HG02763 (cell line): ENCODE measurements around the gene GDF7.
"Not testable (repeated sequence)": the region's sequence is repeated elsewhere in the genome, so short reads cannot be mapped to it uniquely, and the experiment has no call there.

Experiments
- ATAC-seq: cut with Tn5 transposase; IDR thresholded peaks from one replicate; pipeline ENCODE4 v1.9.1; 2021; ENCODE audit warnings: mild to moderate bottlenecking, moderate library complexity; ENCODE audit not compliant: unreplicated experiment

GDF7 gene

GRCh38 chr2:20693317-20693716 is 26.4 kb downstream of the GDF7 start:
- ATAC-seq, result no peak

GRCh38 chr2:20696366-20696765 is 29.4 kb downstream of the GDF7 start:
- no peak for ATAC-seq

- no peak for ATAC-seq
Measured at GRCh38 chr2:20697322-20697934, 30.5 kb downstream of the GDF7 start.

GRCh38 chr2:20698916-20699613 is 32.1 kb downstream of the GDF7 start:
- no peak for ATAC-seq

GRCh38 chr2:20702563-20702962 is 35.6 kb downstream of the GDF7 start:
- ATAC-seq, result no peak

GRCh38 chr2:20704886-20705285 is 37.9 kb downstream of the GDF7 start:
- no peak for ATAC-seq

GRCh38 chr2:20706217-20706616 is 39.3 kb downstream of the GDF7 start:
- no peak for ATAC-seq

- no peak for ATAC-seq
Measured at GRCh38 chr2:20706786-20707185, 39.8 kb downstream of the GDF7 start.

GRCh38 chr2:20707601-20708000 is 40.7 kb downstream of the GDF7 start:
- no peak for ATAC-seq

GRCh38 chr2:20711641-20712040 is 44.7 kb downstream of the GDF7 start:
- not testable (repeated sequence) for ATAC-seq

GRCh38 chr2:20713585-20713984 is 46.6 kb downstream of the GDF7 start:
- ATAC-seq, result not testable (repeated sequence)

- ATAC-seq, result not testable (repeated sequence)
Measured at GRCh38 chr2:20714412-20714811, 47.5 kb downstream of the GDF7 start.

- not testable (repeated sequence) for ATAC-seq
Measured at GRCh38 chr2:20716164-20716563, 49.2 kb downstream of the GDF7 start.

- no peak for ATAC-seq
Measured at GRCh38 chr2:20717641-20718040, 50.7 kb downstream of the GDF7 start.

GRCh38 chr2:20722592-20723240 is 55.8 kb downstream of the GDF7 start:
- no peak for ATAC-seq

- no peak for ATAC-seq
Measured at GRCh38 chr2:20723543-20723942, 56.6 kb downstream of the GDF7 start.

- ATAC-seq, result no peak
Measured at GRCh38 chr2:20724500-20725053, 57.6 kb downstream of the GDF7 start.

- no peak for ATAC-seq
Measured at GRCh38 chr2:20725782-20726181, 58.8 kb downstream of the GDF7 start.

GRCh38 chr2:20726913-20727312 is 60.0 kb downstream of the GDF7 start:
- no peak for ATAC-seq

GRCh38 chr2:20728114-20728758 is 61.3 kb downstream of the GDF7 start:
- no peak for ATAC-seq
